Inferior parietal cortex (tissue), 1 donor: ENCODE results near the gene KDM6A.
"Not testable (repeated sequence)": the region's sequence is repeated elsewhere in the genome, so short reads cannot be mapped to it uniquely, and the experiment has no call there.

ENCODE experiments used
- DNase-seq: peaks from one replicate; pipeline ENCODE4 v3.0.0-alpha.2; 2016; ENCODE audit errors: extremely low spot score

Gene KDM6A

GRCh38 chrX:45083314-45083713, 210.3 kb downstream of the KDM6A start:
- DNase-seq: no peak

- DNase-seq: no peak
These were observed 237.5 kb downstream of the KDM6A start for GRCh38 chrX:45110494-45110893.

GRCh38 chrX:45126158-45126557, 253.2 kb downstream of the KDM6A start:
- no peak for DNase-seq

- DNase-seq: no peak
These were observed 256.0 kb downstream of the KDM6A start for GRCh38 chrX:45128896-45129454.

- no peak for DNase-seq
These were observed 260.5 kb downstream of the KDM6A start for GRCh38 chrX:45133465-45133864.

- DNase-seq: peak; percentile 38
These were observed 261.3 kb downstream of the KDM6A start for GRCh38 chrX:45134315-45134731.

GRCh38 chrX:45134775-45135174, 261.8 kb downstream of the KDM6A start:
- no peak for DNase-seq

GRCh38 chrX:45135391-45136075, 262.5 kb downstream of the KDM6A start:
- DNase-seq: not testable (repeated sequence)

- DNase-seq: no peak
These were observed 264.5 kb downstream of the KDM6A start for GRCh38 chrX:45137531-45137930.

GRCh38 chrX:45138525-45138924, 265.5 kb downstream of the KDM6A start:
- DNase-seq: no peak

GRCh38 chrX:45140812-45141211, 267.8 kb downstream of the KDM6A start:
- DNase-seq: no peak

GRCh38 chrX:45142185-45142584, 269.2 kb downstream of the KDM6A start:
- no peak for DNase-seq

GRCh38 chrX:45143455-45143854, 270.5 kb downstream of the KDM6A start:
- DNase-seq: peak; percentile 62

- no peak for DNase-seq
These were observed 272.7 kb downstream of the KDM6A start for GRCh38 chrX:45145492-45146215.

GRCh38 chrX:45150821-45151220, 277.8 kb downstream of the KDM6A start:
- no peak for DNase-seq

- no peak for DNase-seq
These were observed 281.0 kb downstream of the KDM6A start for GRCh38 chrX:45154033-45154360.

GRCh38 chrX:45154462-45154861, 281.5 kb downstream of the KDM6A start:
- no peak for DNase-seq

GRCh38 chrX:45157647-45158046, 284.7 kb downstream of the KDM6A start:
- no peak for DNase-seq
